NCI-H187 treated with DMSO at 0.1 percent for 48 hours (cell line): ENCODE measurements around the gene ATP4A.

Experiments
- DNase-seq: peaks from one replicate; lab custom pipeline; 2025; lab: John Stamatoyannopoulos, UW

The ATP4A gene

DNA sequence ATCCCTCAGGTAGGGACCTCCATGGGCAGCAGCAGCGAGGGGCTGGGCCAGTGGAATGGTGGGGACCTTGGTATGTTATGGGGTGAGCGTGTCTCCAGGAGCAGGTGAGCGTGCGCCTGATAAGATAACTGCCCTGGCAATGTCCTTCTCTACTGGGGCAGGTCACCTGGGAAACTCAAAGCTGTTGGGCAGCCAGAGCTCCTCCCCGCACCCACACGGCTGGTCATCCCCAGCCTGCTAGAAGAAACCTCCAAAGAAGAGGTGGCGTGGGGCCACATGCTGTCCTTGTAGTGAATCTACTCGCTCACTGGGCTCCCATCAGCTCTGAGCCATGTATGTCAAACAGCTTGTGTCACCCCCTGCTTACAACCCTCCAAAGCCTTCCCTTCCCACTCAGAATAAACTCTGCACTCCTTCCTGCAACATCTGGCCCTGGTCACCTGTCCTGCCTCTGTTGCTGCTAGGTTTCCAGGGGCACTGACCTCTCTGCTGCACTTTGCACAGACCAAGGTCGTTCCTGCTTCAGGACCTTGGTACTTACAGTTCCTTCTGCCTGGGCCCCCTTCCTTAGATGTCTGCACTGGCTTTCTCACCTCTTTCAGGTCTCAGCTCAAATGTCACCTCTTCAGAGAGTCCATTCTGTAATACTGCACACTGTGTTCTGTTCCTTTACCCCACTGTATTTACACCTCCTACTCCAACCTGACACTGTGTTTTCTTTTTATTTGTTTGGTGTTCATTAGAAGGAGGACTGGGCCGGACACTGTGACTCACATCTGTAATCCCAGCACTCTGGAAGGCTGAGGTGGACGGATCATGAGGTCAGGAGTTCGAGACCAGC, 1.8 kb upstream of the ATP4A start:
- no peak for DNase-seq

DNA sequence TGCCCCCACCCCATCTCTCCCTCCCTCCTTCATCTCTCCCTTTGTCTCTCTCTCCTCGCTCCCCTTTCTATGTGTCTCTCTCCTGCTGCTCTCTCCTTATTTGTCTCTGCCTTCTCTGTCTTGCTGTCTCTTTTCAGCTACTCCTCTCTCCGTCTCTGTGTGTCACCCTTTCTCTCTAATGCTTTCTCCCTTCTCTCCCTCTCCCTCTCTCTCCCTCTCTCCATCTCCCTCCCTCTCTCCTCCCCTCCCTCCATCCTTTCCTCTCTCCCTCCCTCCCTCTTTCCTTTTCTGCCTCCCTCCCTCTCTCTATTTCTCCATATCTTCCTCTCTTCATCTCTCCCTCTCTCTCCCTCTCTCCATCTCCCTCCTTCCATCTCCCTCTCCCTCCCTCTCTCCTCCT, 682 bp downstream of the ATP4A start:
- no peak for DNase-seq

DNA sequence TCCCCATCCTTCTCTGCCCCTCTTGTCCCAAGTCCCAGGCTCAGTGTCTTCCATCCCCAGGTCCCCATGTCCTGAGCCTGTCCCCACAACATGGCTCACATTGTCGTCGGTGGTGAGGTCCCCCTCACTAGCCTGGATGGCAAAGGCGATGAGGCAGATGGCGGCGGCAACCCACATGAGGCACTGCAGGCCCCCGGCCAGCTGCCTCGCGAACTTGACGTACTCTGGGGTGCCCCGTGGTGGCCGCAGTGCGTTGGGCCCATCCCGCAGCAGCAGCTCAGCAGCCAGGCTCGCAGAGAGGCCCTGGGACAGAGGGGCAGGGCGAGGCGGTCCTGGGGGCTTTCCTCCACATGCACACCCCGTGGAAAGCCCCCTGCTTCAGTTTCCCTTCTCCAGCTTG, 1.1 kb downstream of the ATP4A start:
- DNase-seq = no peak

DNA sequence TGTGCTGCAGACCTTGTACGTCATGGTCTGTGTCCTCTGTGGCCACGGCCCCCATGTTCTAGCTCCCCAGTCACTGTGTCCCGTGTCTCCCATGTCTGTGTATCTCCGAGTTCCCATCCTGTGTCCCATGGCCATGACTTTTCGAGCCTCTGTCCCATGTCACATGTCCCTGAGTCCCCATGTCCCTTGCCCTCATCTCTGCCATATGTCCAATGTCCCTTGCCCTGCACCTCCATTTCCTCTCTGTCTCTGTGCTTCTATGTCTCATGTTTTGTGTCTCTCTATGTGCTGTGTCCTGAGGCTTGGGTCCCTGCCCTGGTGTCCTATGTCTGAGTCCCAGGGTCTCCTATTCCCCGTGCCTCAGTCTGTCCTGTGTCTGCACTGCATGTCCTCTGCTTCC, 2.0 kb downstream of the ATP4A start:
- no peak for DNase-seq

- DNase-seq = no peak
These were observed 2.8 kb downstream of the ATP4A start for GRCh38 chr19:35560677-35561076.

GRCh38 chr19:35560271-35560670, 3.2 kb downstream of the ATP4A start:
- no peak for DNase-seq

DNA sequence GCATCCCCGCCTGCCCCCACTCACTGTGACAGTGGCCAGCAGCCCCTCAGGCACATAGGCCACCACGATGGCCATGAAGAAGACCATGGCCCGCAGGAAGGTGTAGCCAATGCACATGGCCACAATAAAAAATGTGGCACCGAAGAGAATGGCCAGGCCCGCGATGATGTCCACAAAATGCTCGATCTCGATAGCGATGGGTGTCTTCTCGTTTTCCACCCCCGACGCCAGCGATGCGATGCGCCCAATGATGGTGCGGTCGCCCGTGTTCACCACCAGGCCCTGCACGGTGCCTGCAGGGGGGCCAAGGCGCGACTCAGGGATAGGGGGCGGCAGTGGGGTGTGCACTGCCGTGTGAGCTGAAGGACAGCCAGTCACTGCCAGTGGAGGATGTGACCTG, 3.7 kb downstream of the ATP4A start:
- DNase-seq = no peak

- DNase-seq = no peak
These were observed 4.2 kb downstream of the ATP4A start for GRCh38 chr19:35559281-35559659.

- no peak for DNase-seq
These were observed 4.8 kb downstream of the ATP4A start for GRCh38 chr19:35558400-35559280.

GRCh38 chr19:35557539-35558399, 5.7 kb downstream of the ATP4A start:
- no peak for DNase-seq

DNA sequence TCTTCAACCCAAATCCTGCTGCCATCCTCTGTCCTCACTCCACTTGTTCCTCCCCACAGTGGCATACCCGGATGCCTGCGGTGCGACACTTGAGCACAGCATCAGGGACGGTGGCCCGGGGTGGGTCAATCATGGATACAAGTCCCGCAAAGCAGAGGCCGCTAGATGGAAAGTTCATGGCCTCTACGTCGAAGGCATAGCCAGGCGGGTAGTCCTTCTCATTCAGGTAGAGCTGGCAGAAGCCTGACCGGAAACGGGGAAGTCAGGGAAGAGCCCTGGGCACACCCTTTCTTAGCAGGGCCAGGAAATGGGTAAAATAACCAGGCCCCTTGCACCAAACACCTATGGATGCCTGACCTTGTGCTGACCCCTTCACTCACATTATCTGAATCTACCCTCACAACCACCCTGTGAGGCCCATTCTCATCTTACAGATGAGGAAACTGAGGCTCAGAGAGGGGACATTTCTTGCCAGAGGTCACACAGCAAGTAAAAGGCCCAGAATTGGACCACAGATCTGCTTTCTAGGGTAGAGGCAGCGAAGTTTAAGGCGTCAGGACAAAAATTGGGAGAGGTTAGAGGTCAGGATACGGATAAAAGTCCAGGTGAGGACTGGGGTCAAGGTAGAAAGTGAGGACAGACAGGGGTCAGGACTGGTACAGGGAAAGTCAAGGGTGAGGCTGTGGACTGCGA, 6.5 kb downstream of the ATP4A start:
- no peak for DNase-seq

- DNase-seq = no peak
These were observed 7.3 kb downstream of the ATP4A start for GRCh38 chr19:35556025-35556590.

DNA sequence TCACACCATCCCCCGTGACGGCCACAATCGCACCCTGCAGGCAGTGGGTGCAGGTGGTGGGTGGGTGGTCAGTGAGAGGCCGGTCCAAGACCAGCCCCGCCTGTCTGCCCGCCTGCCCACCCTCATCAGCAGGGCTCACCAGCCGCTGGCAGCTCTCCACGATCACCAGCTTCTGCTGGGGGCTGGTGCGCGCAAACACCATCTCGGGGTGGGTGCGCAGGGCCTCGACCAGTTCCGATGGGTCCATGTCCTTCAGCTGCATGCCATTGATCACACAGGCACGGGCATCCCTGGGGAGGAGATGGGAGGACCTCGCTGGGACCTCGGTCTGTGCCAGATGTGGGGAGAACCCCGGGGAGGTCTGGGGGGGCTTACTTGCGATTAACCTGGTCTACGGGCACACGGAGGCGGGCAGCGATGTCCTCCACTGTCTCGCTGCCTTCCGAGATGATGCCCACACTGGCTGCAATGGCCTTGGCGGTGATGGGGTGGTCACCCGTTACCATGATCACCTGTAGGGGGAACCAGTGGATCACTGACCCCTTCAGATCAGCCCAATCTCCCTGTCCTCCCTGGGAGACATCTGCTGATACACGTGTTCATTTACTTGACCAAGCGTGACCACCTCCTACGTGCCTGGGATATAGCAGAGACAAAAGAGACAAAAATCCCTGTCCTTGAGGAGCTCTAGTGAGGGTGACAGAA, 8.0 kb downstream of the ATP4A start:
- DNase-seq = no peak

DNA sequence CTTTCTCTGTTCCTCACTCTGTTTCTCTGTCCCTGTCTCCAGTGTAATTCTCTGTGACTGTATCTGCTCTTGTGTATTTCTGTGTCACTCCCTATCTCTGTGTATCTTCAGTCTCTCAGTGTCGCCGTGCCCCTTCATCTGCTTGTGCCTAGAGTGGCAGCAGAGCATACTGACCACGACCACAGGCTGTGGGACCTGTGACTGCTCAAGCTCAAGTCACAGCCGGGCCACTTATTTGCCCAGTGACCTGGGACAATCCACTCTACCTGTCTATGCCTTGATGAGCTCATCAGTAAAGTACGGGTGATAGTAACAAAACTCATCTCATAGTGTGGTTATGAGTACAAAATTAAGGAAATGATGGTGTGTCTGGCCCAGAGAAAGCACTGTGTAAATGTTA, 9.4 kb downstream of the ATP4A start:
- DNase-seq = no peak

- DNase-seq = no peak
These were observed 10.0 kb downstream of the ATP4A start for GRCh38 chr19:35553385-35554000.

- DNase-seq = no peak
These were observed 10.7 kb downstream of the ATP4A start for GRCh38 chr19:35552534-35553384.

- no peak for DNase-seq
These were observed 12.2 kb downstream of the ATP4A start for GRCh38 chr19:35551091-35551810.

DNA sequence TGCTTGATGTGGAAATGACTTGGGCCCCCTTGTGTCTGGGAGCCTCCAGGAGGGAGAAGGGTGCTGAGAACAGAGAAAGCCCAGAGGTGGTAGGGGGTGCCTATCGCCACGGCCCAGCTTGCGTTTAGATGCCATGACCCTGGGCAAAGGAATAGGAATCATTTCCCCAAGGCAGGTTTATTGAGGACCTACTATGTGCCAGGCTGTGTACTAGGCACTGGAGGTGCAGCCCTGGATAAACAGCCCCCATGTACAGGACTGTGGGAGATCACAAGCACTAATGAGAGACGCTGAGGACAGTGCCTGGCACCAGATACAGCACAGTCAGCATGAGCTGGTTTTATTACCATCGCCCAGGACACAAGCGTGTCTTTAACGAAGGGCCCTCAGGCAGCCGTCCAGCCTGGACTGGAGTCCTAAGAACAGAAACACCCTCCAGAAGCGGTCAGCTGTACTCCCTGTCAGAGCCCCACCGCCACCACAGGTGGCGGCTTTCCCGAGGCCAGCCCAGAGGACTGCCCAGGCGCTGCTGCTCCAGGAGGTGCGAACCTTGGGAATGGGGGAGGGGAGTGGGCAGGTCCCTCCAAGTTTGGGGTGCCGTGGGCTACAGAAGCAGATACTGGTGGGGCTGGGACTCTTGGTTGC, 13.5 kb downstream of the ATP4A start:
- no peak for DNase-seq
